GM21381 (cell line): ENCODE results near the gene GMEB1.
"Not testable (repeated sequence)": the region's sequence is repeated elsewhere in the genome, so short reads cannot be mapped to it uniquely, and the experiment has no call there.

Experiments
- ATAC-seq: cut with Tn5 transposase; IDR thresholded peaks from one replicate; pipeline ENCODE4 v1.9.1; 2021; ENCODE audit warnings: mild to moderate bottlenecking, moderate library complexity; ENCODE audit not compliant: unreplicated experiment

GMEB1 gene

DNA sequence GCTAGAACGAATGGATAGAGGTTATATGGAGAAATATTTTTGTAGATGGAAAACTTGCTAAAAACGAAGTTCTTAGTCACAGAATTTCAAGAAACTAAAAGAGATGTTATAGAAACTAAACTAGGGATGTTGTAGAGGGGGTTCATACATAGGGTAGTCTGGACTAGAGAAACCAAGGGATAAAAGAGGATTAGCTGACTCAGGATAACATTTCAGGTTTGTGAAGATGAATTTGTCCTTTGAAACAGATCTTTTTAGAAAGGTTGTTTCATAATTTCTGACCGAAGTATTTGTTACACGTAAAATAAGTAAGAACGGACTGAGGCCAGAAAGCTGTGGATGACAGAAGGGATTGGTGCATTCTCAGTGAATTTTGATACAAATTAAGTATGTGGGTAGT, 81.7 kb downstream of the GMEB1 start:
- ATAC-seq: no peak

DNA sequence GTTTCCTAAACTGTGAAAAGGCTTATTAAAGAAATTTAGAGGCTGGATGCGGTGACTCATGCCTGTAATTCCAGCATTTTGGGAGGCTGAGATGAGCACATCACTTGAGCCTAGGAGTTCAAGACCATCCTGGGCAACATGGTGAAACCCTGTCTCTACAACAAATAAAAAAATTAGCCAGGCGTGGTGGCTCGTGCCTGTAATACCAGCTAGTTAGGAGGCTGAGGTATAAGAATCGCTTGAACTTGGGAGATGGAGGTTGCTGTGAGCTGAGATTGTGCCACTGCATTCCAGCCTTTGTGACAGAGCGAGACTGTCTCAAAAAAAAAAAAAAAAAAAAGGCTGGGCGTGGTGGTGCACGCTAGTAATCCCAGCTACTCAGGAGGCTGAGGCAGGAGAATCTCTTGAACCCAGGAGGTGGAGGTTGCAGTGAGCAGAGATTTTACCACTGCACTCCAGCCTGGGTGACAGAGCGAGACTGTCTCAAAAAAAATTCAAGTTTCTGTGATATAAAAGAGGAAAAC, 82.2 kb downstream of the GMEB1 start:
- not testable (repeated sequence) for ATAC-seq

DNA sequence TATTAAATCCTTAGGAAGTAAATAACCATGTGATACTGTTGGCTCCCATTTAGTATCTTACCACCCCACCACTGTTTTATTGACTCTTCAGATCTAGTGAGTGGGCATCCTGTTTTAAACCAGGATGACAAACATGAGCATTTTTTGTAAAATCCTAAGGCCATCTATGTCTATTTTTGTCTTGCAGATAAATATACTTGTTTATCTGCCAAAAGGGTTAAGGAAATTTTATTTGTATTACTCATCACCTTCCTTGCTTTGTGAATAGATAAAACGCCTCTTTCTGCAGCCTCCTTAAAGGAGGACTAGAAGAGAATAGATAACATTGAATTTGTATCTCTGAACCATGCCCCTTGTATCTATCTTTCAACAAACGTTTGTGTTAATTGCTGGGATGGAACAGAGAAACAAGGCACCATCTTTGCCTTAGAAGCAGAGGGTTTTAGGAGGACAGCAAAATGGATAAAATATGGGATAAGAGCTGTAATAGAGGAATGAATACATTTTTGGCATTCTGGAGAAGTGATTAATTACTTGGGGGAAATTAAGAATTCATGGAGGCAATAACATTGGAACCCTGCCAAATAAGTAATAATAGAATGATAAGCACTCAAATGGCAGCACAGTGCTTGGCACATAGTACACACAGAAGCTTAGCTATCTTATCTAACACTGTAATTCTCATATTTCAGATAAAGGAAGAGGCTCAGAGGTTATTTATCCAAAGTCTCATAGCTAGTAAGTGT, 82.9 kb downstream of the GMEB1 start:
- no peak for ATAC-seq

DNA sequence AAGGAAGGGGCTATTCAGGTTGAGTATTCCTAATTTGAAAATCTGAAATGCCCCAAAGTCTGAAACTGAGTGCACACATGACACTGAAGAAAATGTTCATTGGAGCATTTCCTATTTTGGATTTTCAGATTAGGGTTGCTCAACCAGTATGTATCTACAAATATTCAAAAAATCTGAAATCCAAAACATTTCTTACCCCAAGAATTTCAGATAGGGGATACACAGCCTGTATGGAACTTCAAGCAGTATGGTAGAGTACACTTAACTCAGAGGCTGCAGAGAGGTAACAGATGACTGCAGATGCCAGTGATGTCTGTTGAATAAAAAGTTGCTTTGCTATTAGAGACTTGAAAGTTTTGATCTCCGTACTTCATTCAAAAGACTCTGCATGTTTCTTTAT, 87.1 kb downstream of the GMEB1 start:
- no peak for ATAC-seq

DNA sequence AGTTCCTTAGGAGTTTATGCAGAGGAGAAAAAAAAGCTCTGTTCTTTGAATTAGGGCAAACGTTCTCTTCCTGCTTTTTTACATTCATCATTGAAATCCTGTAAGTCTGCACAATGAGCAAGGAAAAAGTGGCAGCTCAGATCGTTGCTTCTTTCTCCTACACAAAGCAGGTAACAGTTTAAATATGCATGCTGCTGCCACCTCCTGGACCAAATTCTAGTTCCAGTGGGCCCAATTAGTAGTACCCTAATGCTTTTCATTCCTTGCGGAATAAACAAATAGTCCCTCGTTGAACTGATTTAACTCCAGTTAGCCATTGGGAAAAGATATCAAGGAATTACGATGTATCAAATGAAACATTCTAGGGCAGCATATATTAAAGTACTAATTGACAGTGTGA, 88.3 kb downstream of the GMEB1 start:
- ATAC-seq: no peak

DNA sequence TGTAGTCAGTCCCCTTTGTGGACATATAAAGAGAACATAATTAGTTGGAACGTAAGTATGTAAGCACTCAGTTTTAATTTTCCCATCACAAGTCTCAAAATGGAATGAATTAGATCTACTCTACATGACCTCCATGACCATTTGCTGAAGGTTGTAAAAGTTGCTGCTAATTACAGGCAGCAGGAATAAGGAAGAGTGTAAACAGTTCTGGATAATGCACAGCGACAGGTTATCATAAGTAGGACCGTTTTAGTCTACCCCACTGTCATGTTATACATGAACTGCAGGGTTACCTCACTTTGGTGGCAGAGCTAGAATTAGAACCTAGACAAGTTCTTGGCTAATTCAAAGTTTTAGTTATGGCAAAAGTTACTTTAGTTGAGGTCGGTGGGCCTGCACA, 89.8 kb downstream of the GMEB1 start:
- ATAC-seq: no peak

DNA sequence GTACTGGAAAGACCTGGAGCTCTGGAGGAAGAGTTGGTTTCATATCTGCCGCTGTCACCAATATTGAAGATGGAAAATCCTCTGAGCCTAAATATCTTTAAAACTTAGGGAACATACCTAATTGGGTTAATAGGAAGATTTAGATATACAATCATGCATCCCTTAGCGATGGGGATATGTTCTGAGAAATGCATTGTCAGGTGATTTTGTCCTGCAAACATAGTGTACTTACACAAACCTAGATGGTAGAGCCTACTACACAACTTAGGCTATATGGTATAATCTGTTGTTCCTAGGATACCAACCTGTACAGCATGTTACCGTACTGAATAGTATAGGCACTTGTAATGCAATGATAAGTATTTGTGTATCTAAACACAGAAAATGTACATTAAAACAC, 90.7 kb downstream of the GMEB1 start:
- ATAC-seq: no peak

DNA sequence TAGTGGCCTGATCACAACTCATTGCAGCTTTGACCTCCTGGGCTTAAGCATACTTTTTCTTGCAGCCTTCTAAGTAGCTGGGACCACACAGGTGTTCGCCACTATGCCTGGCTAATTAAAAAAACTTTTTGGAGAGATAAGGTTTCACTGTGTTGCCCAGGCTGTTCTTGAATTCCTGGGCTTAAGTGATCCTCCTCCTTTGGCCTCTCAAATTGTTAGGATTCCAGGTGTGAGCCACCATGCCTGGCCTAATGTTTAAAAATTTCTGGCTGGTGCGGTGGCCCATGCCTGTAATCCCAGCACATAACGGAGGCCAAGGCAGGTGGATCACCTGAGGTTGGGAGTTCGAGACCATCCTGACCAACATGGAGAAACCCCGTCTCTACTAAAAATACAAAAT, 92.6 kb downstream of the GMEB1 start:
- ATAC-seq: no peak

DNA sequence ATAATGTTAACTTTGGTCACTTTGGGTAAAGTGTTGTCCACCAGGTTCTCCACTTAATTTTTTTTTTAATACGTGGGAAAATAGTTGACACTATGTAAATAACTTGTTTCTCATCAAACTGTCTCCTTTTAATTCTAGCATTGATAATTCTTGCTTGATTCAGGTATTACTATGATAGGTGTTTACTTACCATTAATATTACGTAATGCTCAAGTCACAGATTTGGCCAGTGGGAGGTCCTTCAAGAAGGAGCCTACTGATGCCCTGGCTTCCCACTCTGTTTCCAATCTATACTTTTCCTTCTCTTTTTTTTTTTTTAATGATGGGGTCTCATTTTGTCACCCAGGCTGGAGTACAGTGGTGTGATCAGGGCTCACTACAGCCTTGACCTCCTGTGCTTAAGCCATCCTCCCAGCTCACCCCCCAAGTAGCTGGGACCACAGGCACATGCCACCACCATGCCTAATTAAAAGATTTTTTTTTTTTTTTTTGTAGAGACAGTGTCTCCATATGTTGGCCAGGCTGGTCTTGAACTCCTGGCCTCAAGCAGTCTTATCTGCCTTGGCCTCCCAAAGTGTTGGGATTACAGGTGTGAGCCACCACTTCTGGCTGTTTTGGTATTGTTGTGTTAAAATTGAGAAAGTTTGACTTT, 98.1 kb downstream of the GMEB1 start:
- ATAC-seq: no peak
